OCI-LY1 (cell line): Measurements from ENCODE around the gene NBL1.
"Not testable (repeated sequence)": the region's sequence is repeated elsewhere in the genome, so short reads cannot be mapped to it uniquely, and the experiment has no call there.

Experiments used
- EZH2 ChIP-seq: fragments of 200-600 bp; sonication (generic), shearing (Covaris generic); IDR thresholded peaks from 2 replicates; pipeline ENCODE4 v1.8.0; 2017; ENCODE audit warnings: borderline replicate concordance, mixed run types, mild to moderate bottlenecking, antibody characterized with exemption, low read length, moderate library complexity, mixed read lengths
- TF ChIP-seq, protein P1 (sequence below): fragments of 200-600 bp; sonication (generic), shearing (Covaris generic); IDR thresholded peaks from 2 replicates; pipeline ENCODE4 v1.5.1; 2017; ENCODE audit warnings: mild to moderate bottlenecking, antibody characterized with exemption, low read length, moderate library complexity, mixed read lengths

- not testable (repeated sequence) for TF ChIP-seq EZH2
- TF ChIP-seq, protein P1, sequence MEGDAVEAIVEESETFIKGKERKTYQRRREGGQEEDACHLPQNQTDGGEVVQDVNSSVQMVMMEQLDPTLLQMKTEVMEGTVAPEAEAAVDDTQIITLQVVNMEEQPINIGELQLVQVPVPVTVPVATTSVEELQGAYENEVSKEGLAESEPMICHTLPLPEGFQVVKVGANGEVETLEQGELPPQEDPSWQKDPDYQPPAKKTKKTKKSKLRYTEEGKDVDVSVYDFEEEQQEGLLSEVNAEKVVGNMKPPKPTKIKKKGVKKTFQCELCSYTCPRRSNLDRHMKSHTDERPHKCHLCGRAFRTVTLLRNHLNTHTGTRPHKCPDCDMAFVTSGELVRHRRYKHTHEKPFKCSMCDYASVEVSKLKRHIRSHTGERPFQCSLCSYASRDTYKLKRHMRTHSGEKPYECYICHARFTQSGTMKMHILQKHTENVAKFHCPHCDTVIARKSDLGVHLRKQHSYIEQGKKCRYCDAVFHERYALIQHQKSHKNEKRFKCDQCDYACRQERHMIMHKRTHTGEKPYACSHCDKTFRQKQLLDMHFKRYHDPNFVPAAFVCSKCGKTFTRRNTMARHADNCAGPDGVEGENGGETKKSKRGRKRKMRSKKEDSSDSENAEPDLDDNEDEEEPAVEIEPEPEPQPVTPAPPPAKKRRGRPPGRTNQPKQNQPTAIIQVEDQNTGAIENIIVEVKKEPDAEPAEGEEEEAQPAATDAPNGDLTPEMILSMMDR = not testable (repeated sequence)
Measured at GRCh38 chr1:19630192-19630591, 13.9 kb upstream of the NBL1 start.
